Measurements from ENCODE around the gene C11orf58.
A peak's percentile ranks its signal among the peaks of the same experiment; 100 is the strongest.

C11orf58 gene

DNA sequence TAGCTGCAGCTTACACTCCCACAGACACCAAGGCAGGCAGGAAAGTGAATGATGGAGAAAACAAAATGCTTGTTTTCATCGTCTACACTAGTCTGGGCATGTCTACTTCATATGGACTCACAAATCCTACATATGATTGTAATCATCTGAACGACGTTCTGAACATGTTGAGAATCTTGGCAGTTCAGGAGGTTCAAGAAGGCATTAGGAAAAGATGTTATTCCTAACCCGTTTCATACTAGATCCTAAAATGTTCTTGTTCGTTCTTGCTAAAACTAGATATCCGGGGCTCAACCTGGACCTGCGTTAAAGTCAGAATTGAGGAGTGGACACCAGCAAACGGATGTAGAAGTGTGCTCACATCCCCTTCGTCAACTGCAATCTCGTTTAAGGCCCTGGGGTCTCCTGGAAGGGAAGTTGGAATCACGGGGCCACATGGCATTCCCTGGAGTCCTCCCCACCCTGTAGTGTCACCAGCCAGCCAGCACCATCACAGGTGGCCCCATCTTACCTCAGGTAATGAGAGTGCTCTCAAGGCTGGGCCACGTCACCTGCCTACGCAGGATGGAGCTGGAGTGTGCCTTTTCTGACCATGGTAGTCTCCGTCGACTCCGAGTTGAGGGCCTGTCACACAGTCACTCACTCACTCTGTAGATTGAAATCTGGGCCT lies 37.3 kb downstream of the C11orf58 start:
- TF ChIP-seq Cebpa-rat (IDR thresholded peaks at IDR 0.05), result no peak
- Histone ChIP-seq H3K9ac (no peak overlapping the region), H3K27ac (no peak overlapping the region)

DNA sequence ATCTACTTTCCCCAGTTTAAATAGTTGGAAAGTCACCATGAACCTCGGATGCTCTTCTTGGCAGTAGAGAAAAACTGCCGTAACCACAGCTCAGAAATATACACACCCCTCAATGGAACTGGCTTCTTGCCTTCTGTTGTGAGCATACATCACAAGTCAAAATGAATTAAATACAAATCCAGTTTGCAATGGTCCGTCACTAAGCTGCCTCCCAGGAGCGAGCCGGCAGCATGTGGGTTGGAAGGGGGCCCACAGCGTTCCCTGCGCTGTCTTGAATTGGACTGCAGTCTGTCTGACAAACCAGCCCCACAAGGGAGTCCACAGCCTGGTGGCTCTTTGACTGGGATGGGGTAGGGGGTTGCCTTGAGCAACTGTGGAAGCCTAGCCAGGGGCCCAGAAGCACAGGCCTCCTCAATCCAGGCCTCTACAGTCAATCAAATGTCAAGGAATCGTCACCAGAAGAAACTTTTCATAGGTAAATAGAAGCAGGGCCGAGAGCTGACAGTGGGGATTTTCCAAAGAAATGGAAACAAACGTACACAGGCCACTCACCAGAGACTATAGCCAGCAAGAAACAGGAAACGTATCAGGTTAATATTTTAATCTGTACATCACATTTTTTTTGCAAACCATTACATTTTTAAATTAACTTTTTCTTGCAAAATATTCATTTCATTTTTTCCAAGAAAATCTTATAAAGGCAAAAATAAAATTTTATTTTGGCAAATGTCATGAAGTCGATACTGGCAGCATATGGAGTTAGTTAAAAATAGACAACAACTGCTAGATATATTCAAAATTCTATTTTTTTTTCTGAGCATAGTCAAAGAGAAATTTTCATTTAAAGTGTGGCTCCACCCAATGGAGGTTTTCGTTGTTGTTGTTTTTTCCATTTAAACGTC lies 38.5 kb downstream of the C11orf58 start:
- H3K9me3 ChIP-seq, result no peaks in the 10 kb centered on the region
- TF ChIP-seq Cebpa-rat (IDR thresholded peaks at IDR 0.05), result no peak
- no peaks in the 10 kb centered on the region for H3K36me3 ChIP-seq
- no peaks in the 10 kb centered on the region for H3K27me3 ChIP-seq
- H4K20me1 ChIP-seq, result no peaks in the 10 kb centered on the region
- peaks cover 2% of the 10 kb centered on the region; the same call in 1 of the 2 replicates for H3K4me1 ChIP-seq
- no peak overlapping the region for H3K4me3 ChIP-seq
- H3K9ac ChIP-seq, result no peak overlapping the region
- H3K27ac ChIP-seq, result no peak overlapping the region
- H3K4me2 ChIP-seq, result no peak overlapping the region

More for the DNA sequence above, 37.3 kb downstream of the C11orf58 start:
- H3K36me3 ChIP-seq, result no peaks in the 10 kb centered on the region
- no peaks in the 10 kb centered on the region for H4K20me1 ChIP-seq
- no peak overlapping the region for H3K4me3 ChIP-seq
- no peaks in the 10 kb centered on the region for H3K9me3 ChIP-seq
- no peak overlapping the region for H3K4me2 ChIP-seq
- H3K4me1 ChIP-seq, result no peaks in the 10 kb centered on the region
- no peaks in the 10 kb centered on the region for H3K27me3 ChIP-seq

- Histone ChIP-seq H3K27me3 (no peaks in the 10 kb centered on the region), H3K27ac (no peak overlapping the region), H3K4me3 (no peak overlapping the region), H3K4me1 (peaks cover 8% of the 10 kb centered on the region), H4K20me1 (no peaks in the 10 kb centered on the region), H3K4me2 (no peak overlapping the region), H3K9ac (no peak overlapping the region), H3K36me3 (no peaks in the 10 kb centered on the region), H3K9me3 (no peaks in the 10 kb centered on the region)
- no peak for TF ChIP-seq Cebpa-rat (IDR thresholded peaks at IDR 0.05)
Measured at GRCh38 chr11:16777613-16777975, 39.1 kb downstream of the C11orf58 start.

DNA sequence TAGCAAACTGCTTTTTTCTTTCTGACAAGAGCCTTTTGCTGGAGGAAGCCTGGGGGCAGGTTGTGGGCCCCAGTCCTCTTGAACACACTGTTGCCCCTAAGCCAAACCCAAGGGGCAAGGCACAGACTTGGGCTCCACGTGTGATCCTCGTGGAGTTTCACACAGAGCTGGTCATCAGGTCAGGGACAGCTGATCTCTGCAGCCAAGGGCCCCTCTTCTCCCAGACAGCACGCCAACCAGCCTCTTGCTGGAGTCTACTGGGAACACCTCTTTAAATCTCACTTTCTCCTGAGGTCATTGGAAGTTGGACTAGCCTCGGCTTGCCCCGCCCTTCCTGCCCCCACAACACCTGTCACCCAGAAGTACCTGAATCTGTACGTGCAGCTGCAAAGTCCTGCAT lies 39.8 kb downstream of the C11orf58 start:
- H3K27me3 ChIP-seq, result no peaks in the 10 kb centered on the region
- TF ChIP-seq Cebpa-rat (IDR thresholded peaks at IDR 0.05), result no peak

GRCh38 chr11:16778876-16779275 lies 40.4 kb downstream of the C11orf58 start:
- H3K9ac ChIP-seq, result no peak overlapping the region
- peaks cover 9% of the 10 kb centered on the region for H3K4me1 ChIP-seq
- H3K9me3 ChIP-seq, result no peaks in the 10 kb centered on the region
- TF ChIP-seq Cebpa-rat (IDR thresholded peaks at IDR 0.05), result no peak
- H3K27me3 ChIP-seq, result no peaks in the 10 kb centered on the region
- H4K20me1 ChIP-seq, result no peaks in the 10 kb centered on the region
- H3K36me3 ChIP-seq, result no peaks in the 10 kb centered on the region
- no peak overlapping the region for H3K27ac ChIP-seq
- no peak overlapping the region for H3K4me2 ChIP-seq
- no peak overlapping the region for H3K4me3 ChIP-seq

More for the DNA sequence above, 39.8 kb downstream of the C11orf58 start:
- Histone ChIP-seq H3K4me1 (peaks cover 9% of the 10 kb centered on the region), H4K20me1 (no peaks in the 10 kb centered on the region), H3K9me3 (no peaks in the 10 kb centered on the region), H3K9ac (no peak overlapping the region), H3K27ac (no peak overlapping the region), H3K4me2 (no peak overlapping the region), H3K36me3 (no peaks in the 10 kb centered on the region), H3K4me3 (no peak overlapping the region)

GRCh38 chr11:16779436-16779835 lies 41.0 kb downstream of the C11orf58 start:
- no peaks in the 10 kb centered on the region for H3K27me3 ChIP-seq
- no peaks in the 10 kb centered on the region for H4K20me1 ChIP-seq
- H3K36me3 ChIP-seq, result no peaks in the 10 kb centered on the region
- H3K4me3 ChIP-seq, result no peak overlapping the region
- no peak overlapping the region for H3K27ac ChIP-seq
- no peaks in the 10 kb centered on the region for H3K9me3 ChIP-seq
- TF ChIP-seq Cebpa-rat (IDR thresholded peaks at IDR 0.05), result no peak
- H3K4me1 ChIP-seq, result peaks cover 9% of the 10 kb centered on the region
- no peak overlapping the region for H3K4me2 ChIP-seq
- H3K9ac ChIP-seq, result no peak overlapping the region

DNA sequence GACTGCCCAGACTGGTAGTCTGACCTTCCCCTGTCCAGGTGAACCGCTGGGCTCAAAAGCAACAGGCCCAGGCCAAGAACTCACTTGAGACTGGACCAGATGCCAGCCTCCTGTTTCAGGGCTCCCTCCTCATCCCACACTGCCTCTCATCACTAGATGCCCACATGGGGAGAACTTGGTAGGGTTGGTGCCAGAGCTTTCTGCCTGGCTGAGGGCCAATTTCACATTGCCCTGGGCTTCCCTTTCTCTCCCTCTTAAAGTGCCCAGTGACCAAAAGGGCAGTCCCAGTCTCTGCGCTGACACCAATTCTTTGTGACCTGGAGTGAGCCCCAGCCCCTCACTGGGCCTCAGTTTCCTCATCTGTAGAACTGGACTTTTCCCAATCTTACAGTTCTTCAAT lies 41.7 kb downstream of the C11orf58 start:
- Histone ChIP-seq H3K9me3 (no peaks in the 10 kb centered on the region), H3K4me1 (peaks cover 9% of the 10 kb centered on the region), H3K9ac (no peak overlapping the region), H3K4me3 (no peak overlapping the region), H4K20me1 (no peaks in the 10 kb centered on the region), H3K27me3 (no peaks in the 10 kb centered on the region), H3K4me2 (no peak overlapping the region), H3K36me3 (no peaks in the 10 kb centered on the region), H3K27ac (no peak overlapping the region)
- TF ChIP-seq Cebpa-rat (IDR thresholded peaks at IDR 0.05), result no peak

DNA sequence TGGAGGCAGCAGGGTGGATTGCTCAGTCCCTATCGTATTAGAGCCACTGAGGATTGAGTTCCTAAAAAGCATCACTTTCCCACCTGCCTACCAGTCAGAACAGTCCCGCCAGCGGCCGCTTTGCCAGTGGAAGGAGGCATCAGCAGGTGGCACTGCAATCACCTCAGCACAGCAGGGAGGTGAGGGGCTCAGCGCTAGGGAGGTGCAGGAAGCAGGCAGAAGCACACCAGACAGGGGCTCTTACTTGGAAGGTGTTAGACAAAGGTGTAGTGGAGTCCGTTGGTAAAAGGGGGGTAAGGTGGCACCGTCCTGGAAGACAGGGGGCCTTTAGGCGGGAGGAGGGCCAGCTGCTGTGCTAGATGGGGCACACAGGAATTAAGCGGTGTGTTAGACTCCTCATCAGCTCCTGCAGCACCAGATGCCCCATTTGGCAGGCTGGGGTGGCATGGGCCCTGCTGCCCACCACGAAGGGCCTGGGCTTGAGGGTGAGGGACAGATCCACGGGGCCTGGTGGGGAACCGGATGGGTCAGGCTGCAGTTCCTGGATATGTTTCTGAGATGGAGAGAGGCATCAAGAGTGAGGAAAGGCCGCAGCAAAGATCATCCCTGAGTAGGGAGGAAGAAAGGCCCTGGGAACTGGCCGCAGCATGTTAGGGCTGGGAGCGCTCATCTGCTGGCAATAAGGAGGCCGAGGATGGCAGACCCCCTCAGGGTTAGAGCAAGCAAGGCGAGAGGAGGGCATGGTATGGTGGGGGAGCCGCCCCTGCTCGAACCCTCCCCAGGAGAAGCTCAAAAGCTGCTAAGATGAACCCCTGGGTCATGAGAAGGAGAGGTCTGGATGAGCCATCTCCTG lies 42.5 kb downstream of the C11orf58 start:
- Histone ChIP-seq H4K20me1 (no peaks in the 10 kb centered on the region), H3K36me3 (no peaks in the 10 kb centered on the region), H3K4me3 (no peak overlapping the region), H3K9me3 (no peaks in the 10 kb centered on the region), H3K27ac (no peak overlapping the region), H3K9ac (no peak overlapping the region), H3K4me2 (no peak overlapping the region), H3K27me3 (no peaks in the 10 kb centered on the region), H3K4me1 (peaks cover 9% of the 10 kb centered on the region)
- TF ChIP-seq Cebpa-rat (IDR thresholded peaks at IDR 0.05), result no peak

GRCh38 chr11:16781936-16782919 lies 43.8 kb downstream of the C11orf58 start:
- no peaks in the 10 kb centered on the region for H3K36me3 ChIP-seq
- H3K4me1 ChIP-seq, result peaks cover 9% of the 10 kb centered on the region
- H3K4me3 ChIP-seq, result no peak overlapping the region
- H4K20me1 ChIP-seq, result no peaks in the 10 kb centered on the region
- H3K9me3 ChIP-seq, result no peaks in the 10 kb centered on the region
- no peak for TF ChIP-seq Cebpa-rat (IDR thresholded peaks at IDR 0.05)
- no peak overlapping the region for H3K9ac ChIP-seq
- H3K27ac ChIP-seq, result no peak overlapping the region
- H3K27me3 ChIP-seq, result no peaks in the 10 kb centered on the region
- H3K4me2 ChIP-seq, result peak overlapping the region; percentile 27

Data from BLaER1 (cell line).